GM12873 (cell line): Measurements from ENCODE around the gene ST6GALNAC3.

Source experiments
- CTCF ChIP-seq: IDR thresholded peaks from 2 replicates; pipeline ENCODE4 v1.5.1; 2012; ENCODE audit warnings: low read depth, mild to moderate bottlenecking, moderate library complexity, low read length, control low read depth; ENCODE audit not compliant: insufficient read depth; ENCODE audit errors: missing control alignments

Gene ST6GALNAC3

GRCh38 chr1:76547916-76548315, 473.4 kb downstream of the ST6GALNAC3 start:
- TF ChIP-seq CTCF, result no peak

- TF ChIP-seq CTCF, result no peak
Measured at GRCh38 chr1:76548513-76549100, 474.1 kb downstream of the ST6GALNAC3 start.

- TF ChIP-seq CTCF, result no peak
Measured at GRCh38 chr1:76554283-76554682, 479.7 kb downstream of the ST6GALNAC3 start.

GRCh38 chr1:76562292-76562691, 487.7 kb downstream of the ST6GALNAC3 start:
- no peak for TF ChIP-seq CTCF

- TF ChIP-seq CTCF, result no peak
Measured at GRCh38 chr1:76568573-76569238, 494.2 kb downstream of the ST6GALNAC3 start.

- TF ChIP-seq CTCF, result no peak
Measured at GRCh38 chr1:76571248-76571647, 496.7 kb downstream of the ST6GALNAC3 start.

GRCh38 chr1:76572229-76572628, 497.7 kb downstream of the ST6GALNAC3 start:
- no peak for TF ChIP-seq CTCF
